Neuron (in vitro differentiated cells): Measurements from ENCODE around the gene PCDHA13.
"Not testable (repeated sequence)": the region's sequence is repeated elsewhere in the genome, so short reads cannot be mapped to it uniquely, and the experiment has no call there.

Experiments used
- H2AFZ ChIP-seq: one replicate; pipeline ENCODE4 v1.6.1; 2013; ENCODE audit warnings: low read depth, mild to moderate bottlenecking, inconsistent platforms, low read length, moderate library complexity
- H3K27me3 ChIP-seq: one replicate; pipeline ENCODE4 v1.6.1; 2013; ENCODE audit warnings: low read length; ENCODE audit not compliant: insufficient read depth
- H3K36me3 ChIP-seq: one replicate; pipeline ENCODE4 v1.6.1; 2013; ENCODE audit warnings: low read length; ENCODE audit not compliant: insufficient read depth
- H3K4me1 ChIP-seq: one replicate; pipeline ENCODE4 v1.6.1; 2013; ENCODE audit warnings: low read length; ENCODE audit not compliant: insufficient read depth
- H3K4me3 ChIP-seq: 2 replicates; pipeline ENCODE4 v1.5.1; 2013; ENCODE audit warnings: mild to moderate bottlenecking, low read length, moderate library complexity
- H3K9me3 ChIP-seq: one replicate; pipeline ENCODE4 v1.6.1; 2013; ENCODE audit warnings: low read length

PCDHA13 gene

GRCh38 chr5:140881889-140882590 lies at the start of gene PCDHA13:
Gene PCDHA13 (plus strand): TSS chr5:140882124. CDS start chr5:140882269, 145 bp downstream.
- peaks cover 37% of the 10 kb centered on the region for H3K9me3 ChIP-seq
- no peaks in the 10 kb centered on the region for H3K4me1 ChIP-seq
- peaks cover 23% of the 10 kb centered on the region for H3K36me3 ChIP-seq
- peak within 1 kb of the TSS; percentile 27 for H3K4me3 ChIP-seq
- H3K27me3 ChIP-seq: no peaks in the 10 kb centered on the region
- H2AFZ ChIP-seq: no peak within 1 kb of the TSS

GRCh38 chr5:140833993-140834392 lies 47.9 kb upstream of the PCDHA13 start, which contains the start of gene PCDHA7:
Gene PCDHA7 (plus strand): TSS chr5:140834269. CDS start chr5:140834384, 115 bp downstream.
- no peaks in the 10 kb centered on the region for H3K27me3 ChIP-seq
- peaks cover 52% of the 10 kb centered on the region for H3K36me3 ChIP-seq
- no peak within 1 kb of the TSS for H2AFZ ChIP-seq
- H3K9me3 ChIP-seq: peaks cover 60% of the 10 kb centered on the region
- peaks cover 4% of the 10 kb centered on the region for H3K4me1 ChIP-seq
- no peak within 1 kb of the TSS for H3K4me3 ChIP-seq

- H3K4me1 ChIP-seq, H2AFZ ChIP-seq, H3K27me3 ChIP-seq, H3K4me3 ChIP-seq: not testable (repeated sequence)
- peaks cover 56% of the 10 kb centered on the region for H3K9me3 ChIP-seq
- peaks cover 52% of the 10 kb centered on the region for H3K36me3 ChIP-seq
These were observed 47.4 kb upstream of the PCDHA13 start for GRCh38 chr5:140834439-140835008.

GRCh38 chr5:140835622-140836510 lies 46.1 kb upstream of the PCDHA13 start:
- H3K27me3 ChIP-seq: no peaks in the 10 kb centered on the region
- peaks cover 41% of the 10 kb centered on the region for H3K36me3 ChIP-seq
- H3K4me1 ChIP-seq: peaks cover 4% of the 10 kb centered on the region
- no peak overlapping the region for H2AFZ ChIP-seq
- no peak overlapping the region for H3K4me3 ChIP-seq
- H3K9me3 ChIP-seq: peaks cover 50% of the 10 kb centered on the region

- peaks cover 29% of the 10 kb centered on the region for H3K36me3 ChIP-seq
- peaks cover 36% of the 10 kb centered on the region for H3K9me3 ChIP-seq
- no peaks in the 10 kb centered on the region for H3K27me3 ChIP-seq
- H3K4me1 ChIP-seq: no peaks in the 10 kb centered on the region
- peak within 1 kb of the TSS; percentile 39 for H3K4me3 ChIP-seq
- no peak within 1 kb of the TSS for H2AFZ ChIP-seq
These were observed 40.7 kb upstream of the PCDHA13 start, which contains the start of gene PCDHA8 for GRCh38 chr5:140840978-140841962. Gene PCDHA8 (plus strand): TSS chr5:140841187. CDS start chr5:140841322, 135 bp downstream.

GRCh38 chr5:140842798-140843733 lies 38.9 kb upstream of the PCDHA13 start:
- Histone ChIP-seq H3K9me3 (peaks cover 29% of the 10 kb centered on the region), H3K27me3 (no peaks in the 10 kb centered on the region), H3K36me3 (peaks cover 22% of the 10 kb centered on the region), H3K4me3 (no peak overlapping the region), H2AFZ (no peak overlapping the region), H3K4me1 (no peaks in the 10 kb centered on the region)

GRCh38 chr5:140848139-140849102 lies 33.5 kb upstream of the PCDHA13 start, which contains the start of gene PCDHA9:
Gene PCDHA9 (plus strand): TSS chr5:140848382. CDS start chr5:140848496, 114 bp downstream.
- not testable (repeated sequence) for H3K4me3 ChIP-seq, H3K36me3 ChIP-seq, H2AFZ ChIP-seq, H3K27me3 ChIP-seq, H3K4me1 ChIP-seq
- H3K9me3 ChIP-seq: peaks cover 18% of the 10 kb centered on the region

GRCh38 chr5:140849831-140850634 lies 31.9 kb upstream of the PCDHA13 start:
- H3K4me1 ChIP-seq, H3K27me3 ChIP-seq, H2AFZ ChIP-seq, H3K36me3 ChIP-seq, H3K4me3 ChIP-seq: not testable (repeated sequence)
- peaks cover 17% of the 10 kb centered on the region for H3K9me3 ChIP-seq

GRCh38 chr5:140855772-140856674 lies 25.9 kb upstream of the PCDHA13 start, which contains the start of gene PCDHA10:
Gene PCDHA10 (plus strand): TSS chr5:140855897. CDS start chr5:140856049, 152 bp downstream.
- H3K4me3 ChIP-seq: no peak within 1 kb of the TSS
- H2AFZ ChIP-seq: no peak within 1 kb of the TSS
- no peaks in the 10 kb centered on the region for H3K4me1 ChIP-seq
- peaks cover 26% of the 10 kb centered on the region for H3K36me3 ChIP-seq
- peaks cover 32% of the 10 kb centered on the region for H3K9me3 ChIP-seq
- H3K27me3 ChIP-seq: no peaks in the 10 kb centered on the region
